Spleen (tissue), 11 donors: ENCODE data around the gene KCNB1. TPM values are rescaled to one million over a fixed set of nuclear protein-coding genes. Genes with fewer than 3 reads are reported as not detected.

Experiments used
- DNase-seq: peaks from one replicate; pipeline ENCODE4 v3.0.0-alpha.2; 2020
- H3K27ac ChIP-seq, 8 donors: fragments of 200-600 bp; sonication (generic) in 7 of 8; 1 replicate in 4 of 8; 2 replicates in 4 of 8; pipeline versions ENCODE4 v1.5.0 to v1.8.0; 2016 to 2021; ENCODE audit warnings: inconsistent platforms in 4 of 8, mild to moderate bottlenecking in 4 of 8, moderate library complexity in 1 of 8
- H3K27me3 ChIP-seq, 7 donors: fragments of 200-600 bp; sonication (generic) in 6 of 7; replicated peaks in 1 of 7; 1 replicate in 4 of 7; 2 replicates in 3 of 7; pipeline versions ENCODE4 v1.5.0 to v1.8.0; 2016 to 2021; ENCODE audit warnings: inconsistent platforms in 3 of 7, mild to moderate bottlenecking in 1 of 7
- H3K36me3 ChIP-seq, 6 donors: fragments of 200-600 bp; sonication (generic) in 5 of 6; 1 replicate in 4 of 6; 2 replicates in 2 of 6; pipeline versions ENCODE4 v1.5.0 to v1.8.0; 2016 to 2021; ENCODE audit warnings: inconsistent platforms in 2 of 6
- H3K4me1 ChIP-seq, 6 donors: fragments of 200-600 bp; sonication (generic) in 5 of 6; 1 replicate in 3 of 6; 2 replicates in 3 of 6; pipeline versions ENCODE4 v1.5.0 to v1.8.0; 2016 to 2021; ENCODE audit warnings: inconsistent platforms in 3 of 6
- H3K4me3 ChIP-seq, 8 donors: fragments of 200-600 bp; sonication (generic) in 7 of 8; 1 replicate in 4 of 8; 2 replicates in 4 of 8; pipeline versions ENCODE4 v1.5.0 to v1.8.0; 2016 to 2021; ENCODE audit warnings: inconsistent platforms in 4 of 8, mild to moderate bottlenecking in 4 of 8, moderate library complexity in 2 of 8
- H3K9me3 ChIP-seq, 8 donors: fragments of 200-600 bp; sonication (generic) in 7 of 8; 1 replicate in 4 of 8; 2 replicates in 4 of 8; pipeline versions ENCODE4 v1.5.0 to v1.8.0; 2016 to 2021; ENCODE audit warnings: inconsistent platforms in 4 of 8
- POLR2A ChIP-seq, 3 donors: fragments of 450-650 bp; IDR thresholded peaks; one replicate each; pipeline ENCODE4 v1.5.1; 2017; ENCODE audit warnings: antibody characterized with exemption in 3 of 3, mild to moderate bottlenecking in 1 of 3
- POLR2AphosphoS5 ChIP-seq, 3 donors: sonication (generic); formaldehyde crosslinking; IDR thresholded peaks; one replicate each; pipeline ENCODE4 v1.5.1; 2017; ENCODE audit warnings: antibody characterized with exemption in 3 of 3
- WGBS, 5 donors: extraction: QIAGEN DNeasy Blood & Tissue Kit in 3 of 5; methylation state at CpG; one replicate each; pipeline versions ENCODE4 v1.1.5 to v1.1.7; 2013 to 2018; 5-methylcytosine and 5-hydroxymethylcytosine counted together
- intact Hi-C: fragments of 100-400 bp; cut with DNase I; formaldehyde crosslinking; loops from one replicate; pipeline ENCODE4 v1.15.0; 2023; ENCODE audit warnings: low total_unique reads
- polyA plus RNA-seq, 3 donors: library from polyadenylated mRNA; stranded (reverse); fragments of 200-250 nt; gene quantifications; one replicate each; pipeline ENCODE4 v1.2.1, GENCODE V29; 2013
- total RNA-seq, 7 donors: library from RNA; depleted of rRNA in 3 of 7; stranded (reverse); fragments of >200 nt in 3 of 7; fragmentation: NEBNext Ultra II Directional in 4 of 7; extraction: Animal tissue kit (Norgen Biotek cat#: 25700) in 4 of 7; gene quantifications; one replicate each; pipeline versions ENCODE4 v1.1.0 to v1.2.1, GENCODE V29; 2016 to 2021
- TF ChIP-seq, protein P1 (sequence below), 11 experiments: fragments of 200-600 bp in 7 of 11; fragments of 450-650 bp in 4 of 11; sonication (generic) in 4 of 11; IDR thresholded peaks in 8 of 11; conservative IDR thresholded peaks in 3 of 11; 1 replicate in 7 of 11; 2 replicates in 4 of 11; pipeline versions ENCODE4 v1.4.0 to v1.8.0; 2016 to 2021; ENCODE audit warnings: antibody characterized with exemption in 11 of 11, inconsistent platforms in 4 of 11, mild to moderate bottlenecking in 1 of 11
- donor health status: healthy with polysubstance abuse.
- donor health status: DM: no; HTN: no; CAD: no; lungs with moderate emphysema.
- donor health status: DM: no; HTN: no; CAD: no.
- donor health status: Bipolar disorder and iron deficiency.
- donor health status: healthy.
- donor health status: DM: no; HTN: no; CAD: no.
- donor health status: DM: yes; HTN: yes; CAD: no.

The KCNB1 gene
- total and polyA plus RNA-seq, 10 donors, result 0.02 to 3.2 (median 0.51) TPM

DNA sequence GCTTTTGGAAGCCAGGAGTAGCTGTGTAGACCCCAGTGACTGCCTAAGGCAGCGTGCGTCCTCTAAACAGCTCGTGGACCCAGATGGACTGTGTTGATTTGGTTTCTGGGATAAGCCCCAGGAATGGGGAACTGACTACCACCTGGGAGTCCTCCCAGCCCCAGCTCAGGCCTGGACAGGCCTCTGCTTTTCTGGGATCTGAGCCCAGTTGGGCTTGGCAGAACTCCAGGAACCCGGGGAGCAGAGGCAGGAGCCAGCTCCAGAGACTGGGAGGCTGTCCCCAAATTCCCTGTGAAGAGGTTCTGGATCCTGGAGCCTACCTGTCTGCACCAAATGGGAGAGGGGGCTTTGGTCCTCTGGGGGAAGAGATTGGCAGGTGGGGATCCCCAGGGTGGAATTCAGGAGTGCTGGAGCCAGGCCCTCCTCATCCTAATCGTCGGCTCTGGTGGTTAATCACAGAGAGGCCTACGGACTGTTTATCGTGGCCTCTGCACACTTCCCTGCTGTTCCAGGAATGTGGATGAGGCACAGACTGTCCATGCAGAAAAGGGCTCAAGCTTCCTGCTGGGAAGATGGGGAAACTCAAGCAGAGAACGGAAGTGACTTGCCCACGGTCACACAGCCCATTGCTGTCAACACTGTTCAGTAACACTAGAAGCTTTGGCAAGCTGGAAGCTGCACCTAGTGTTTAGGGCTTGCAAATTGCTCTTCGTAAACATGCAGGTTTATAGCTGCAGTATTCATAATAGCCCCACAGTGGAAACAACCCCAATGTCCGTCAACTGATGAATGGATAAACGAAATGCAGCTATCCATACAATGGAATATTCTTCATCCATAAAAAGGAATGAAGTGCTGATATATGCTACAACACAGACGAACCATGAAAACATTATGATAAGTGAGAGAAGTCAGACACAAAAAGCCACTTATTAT, 100.6 kb downstream of the KCNB1 start:
- intact Hi-C loops, result no loop called here
- Histone ChIP-seq H3K27me3 (peaks cover 0 to 54% (median 0%) of the 10 kb centered on the region in 7 donors), H3K9me3 (no peaks in the 10 kb centered on the region), H3K4me3 (no peak overlapping the region), H3K27ac (no peak overlapping the region), H3K4me1 (peaks cover 0 to 6% (median 0%) of the 10 kb centered on the region in 6 donors), H3K36me3 (no peaks in the 10 kb centered on the region)
- DNase-seq, result no peak
- WGBS, 5 donors, result 79 to 83% (median 81%) methylated on average over 14 of the region's 14 CpGs
- TF ChIP-seq, protein P1, sequence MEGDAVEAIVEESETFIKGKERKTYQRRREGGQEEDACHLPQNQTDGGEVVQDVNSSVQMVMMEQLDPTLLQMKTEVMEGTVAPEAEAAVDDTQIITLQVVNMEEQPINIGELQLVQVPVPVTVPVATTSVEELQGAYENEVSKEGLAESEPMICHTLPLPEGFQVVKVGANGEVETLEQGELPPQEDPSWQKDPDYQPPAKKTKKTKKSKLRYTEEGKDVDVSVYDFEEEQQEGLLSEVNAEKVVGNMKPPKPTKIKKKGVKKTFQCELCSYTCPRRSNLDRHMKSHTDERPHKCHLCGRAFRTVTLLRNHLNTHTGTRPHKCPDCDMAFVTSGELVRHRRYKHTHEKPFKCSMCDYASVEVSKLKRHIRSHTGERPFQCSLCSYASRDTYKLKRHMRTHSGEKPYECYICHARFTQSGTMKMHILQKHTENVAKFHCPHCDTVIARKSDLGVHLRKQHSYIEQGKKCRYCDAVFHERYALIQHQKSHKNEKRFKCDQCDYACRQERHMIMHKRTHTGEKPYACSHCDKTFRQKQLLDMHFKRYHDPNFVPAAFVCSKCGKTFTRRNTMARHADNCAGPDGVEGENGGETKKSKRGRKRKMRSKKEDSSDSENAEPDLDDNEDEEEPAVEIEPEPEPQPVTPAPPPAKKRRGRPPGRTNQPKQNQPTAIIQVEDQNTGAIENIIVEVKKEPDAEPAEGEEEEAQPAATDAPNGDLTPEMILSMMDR (IDR thresholded peaks at IDR 0.05 in 8 of 11, conservative IDR thresholded peaks at IDR 0.05 in 3 of 11), result no peak
- no peak for TF ChIP-seq POLR2AphosphoS5 (IDR thresholded peaks at IDR 0.05)
- no peak for TF ChIP-seq POLR2A (IDR thresholded peaks at IDR 0.05)

DNA sequence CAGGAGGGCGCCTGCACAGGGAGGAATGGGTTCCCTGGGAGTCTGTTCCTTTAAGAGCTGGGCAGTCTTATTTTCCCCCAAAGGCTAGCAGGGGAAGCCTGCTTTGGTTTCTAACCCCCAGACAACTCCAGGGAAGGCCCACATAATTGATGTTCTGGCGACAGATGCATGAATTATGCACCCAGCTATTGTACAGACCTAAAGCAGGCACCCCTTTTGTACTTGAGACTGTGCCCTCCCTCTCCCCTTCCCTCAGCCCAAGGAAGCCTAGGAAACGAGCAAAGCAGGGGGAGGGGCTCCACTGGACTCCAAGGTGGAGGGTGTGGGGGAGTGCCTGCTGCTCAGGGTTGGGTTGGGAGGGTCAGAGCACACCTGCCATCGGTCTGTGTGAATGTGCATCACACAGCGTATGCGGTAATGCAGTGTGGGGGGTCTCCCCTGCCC, 102.1 kb downstream of the KCNB1 start:
- no peaks in the 10 kb centered on the region for H3K9me3 ChIP-seq
- H3K27ac ChIP-seq, result no peak overlapping the region
- intact Hi-C loops, result no loop called here
- no peak overlapping the region for H3K4me3 ChIP-seq
- DNase-seq, result no peak
- peaks cover 0 to 6% (median 0%) of the 10 kb centered on the region in 6 donors for H3K4me1 ChIP-seq
- H3K27me3 ChIP-seq, result peaks cover 0 to 54% (median 0%) of the 10 kb centered on the region in 7 donors
- H3K36me3 ChIP-seq, result no peaks in the 10 kb centered on the region
- TF ChIP-seq, protein P1 (IDR thresholded peaks at IDR 0.05 in 8 of 11, conservative IDR thresholded peaks at IDR 0.05 in 3 of 11), result no peak
- TF ChIP-seq POLR2A (IDR thresholded peaks at IDR 0.05) (no peak), POLR2AphosphoS5 (IDR thresholded peaks at IDR 0.05) (no peak)
- 31 to 54% (median 39%) methylated on average over 5 to 6 of the region's 6 CpGs for WGBS, 5 donors

DNA sequence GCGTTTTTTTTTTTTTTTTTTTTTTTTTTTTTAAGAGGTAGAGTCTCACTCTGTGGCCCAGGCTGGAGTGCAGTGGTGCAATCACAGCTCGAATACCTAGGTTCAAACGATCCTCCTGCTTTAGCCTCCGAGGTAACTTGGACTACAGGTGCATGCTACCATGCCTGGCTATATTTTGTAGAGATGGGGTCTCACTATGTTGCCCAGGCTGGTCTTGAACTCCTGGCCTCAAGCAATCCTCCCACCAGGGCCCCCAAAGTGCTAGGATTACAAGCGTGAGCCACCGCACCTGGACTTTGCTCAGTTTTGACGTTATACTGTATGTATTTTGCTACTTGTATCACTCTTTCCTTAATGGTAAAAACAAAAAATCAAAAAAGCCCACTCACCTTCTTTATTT, 103.1 kb downstream of the KCNB1 start:
- Histone ChIP-seq H3K4me1 (peaks cover 0 to under 1% (median 0%) of the 10 kb centered on the region in 6 donors), H3K27me3 (peaks cover 0 to 45% (median 0%) of the 10 kb centered on the region in 7 donors), H3K4me3 (no peak overlapping the region), H3K9me3 (no peaks in the 10 kb centered on the region), H3K27ac (no peak overlapping the region), H3K36me3 (no peaks in the 10 kb centered on the region)
- no peak for DNase-seq
- intact Hi-C loops, result no loop called here
- TF ChIP-seq POLR2AphosphoS5 (IDR thresholded peaks at IDR 0.05) (no peak), POLR2A (IDR thresholded peaks at IDR 0.05) (no peak)
- TF ChIP-seq, protein P1 (IDR thresholded peaks at IDR 0.05 in 8 of 11, conservative IDR thresholded peaks at IDR 0.05 in 3 of 11), result no peak
- WGBS, 5 donors, result 83 to 93% (median 86%) methylated on average over 7 of the region's 7 CpGs

DNA sequence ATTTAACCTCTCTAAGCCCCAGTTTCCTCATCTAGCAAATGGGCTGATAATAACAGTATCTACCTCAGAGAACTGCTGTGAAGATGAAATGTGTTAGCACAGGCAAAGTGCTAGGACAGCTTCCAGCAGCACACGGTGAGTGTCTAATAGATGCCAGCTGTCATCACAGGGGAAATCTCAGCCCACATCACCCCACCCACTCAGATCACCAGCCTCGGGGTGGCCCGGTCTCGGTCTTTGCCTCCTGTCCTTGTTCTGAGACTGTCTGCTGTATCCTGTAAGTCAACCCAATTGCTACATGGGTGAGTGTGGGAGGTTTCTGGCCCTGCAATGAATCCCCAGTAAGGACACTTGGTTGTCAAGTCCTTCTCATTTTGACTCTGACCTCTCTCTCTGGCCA, 105.1 kb downstream of the KCNB1 start:
- WGBS, 5 donors, result 54 to 73% (median 64%) methylated on average over 4 of the region's 4 CpGs
- intact Hi-C loops, result no loop called here
- Histone ChIP-seq H3K27me3 (peaks cover 0 to 37% (median 0%) of the 10 kb centered on the region in 7 donors), H3K36me3 (no peaks in the 10 kb centered on the region), H3K27ac (no peak overlapping the region), H3K9me3 (no peaks in the 10 kb centered on the region), H3K4me1 (no peaks in the 10 kb centered on the region), H3K4me3 (no peak overlapping the region)
- DNase-seq, result no peak
- TF ChIP-seq, protein P1 (IDR thresholded peaks at IDR 0.05 in 8 of 11, conservative IDR thresholded peaks at IDR 0.05 in 3 of 11), result no peak
- TF ChIP-seq POLR2A (IDR thresholded peaks at IDR 0.05) (no peak), POLR2AphosphoS5 (IDR thresholded peaks at IDR 0.05) (no peak)
